ENCODE data around the gene PLK5. TPM values are rescaled to one million over a fixed set of nuclear protein-coding genes. Genes with fewer than 3 reads are reported as not detected.

The PLK5 gene
- total and polyA plus RNA-seq, 2 donors (not counting 1 experiment from before 2014, with no cell fraction given), result not detected

DNA sequence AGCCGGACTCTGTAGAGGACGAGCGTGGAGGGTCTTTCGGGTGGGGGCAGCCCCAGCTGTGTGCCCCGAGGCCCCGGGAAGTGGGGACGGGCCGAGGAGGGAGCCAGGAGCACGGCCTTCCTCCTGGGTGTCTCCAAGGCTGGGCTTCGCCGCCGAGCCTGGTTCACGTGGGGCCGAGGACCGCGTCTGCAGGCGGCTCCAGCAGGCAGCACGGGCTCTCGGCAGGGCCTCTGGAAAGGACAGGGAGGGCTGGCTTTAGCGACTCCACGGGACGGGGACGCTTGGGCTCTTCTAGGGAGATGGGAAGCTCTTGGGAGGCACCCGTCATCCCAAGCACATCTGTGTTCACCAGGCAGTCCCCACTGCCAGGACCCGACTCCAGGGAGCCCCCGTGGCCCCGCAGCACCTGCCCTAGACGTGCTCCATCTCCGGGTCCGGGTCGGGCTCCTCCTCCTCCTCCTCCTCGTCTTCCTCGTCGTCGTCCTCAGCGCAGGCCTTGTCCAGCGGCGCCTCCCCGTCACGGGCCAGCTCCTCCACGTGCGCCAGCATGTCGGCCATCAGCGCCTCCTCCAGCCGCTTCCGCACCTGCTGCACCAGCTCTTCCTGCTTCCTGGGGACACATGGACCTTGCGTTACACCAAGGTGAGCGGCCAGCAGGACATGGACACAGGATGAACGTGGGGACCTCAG lies 54.2 kb downstream of the PLK5 start:
- H3K4me1 Mint-ChIP-seq, result no peaks in the 10 kb centered on the region

DNA sequence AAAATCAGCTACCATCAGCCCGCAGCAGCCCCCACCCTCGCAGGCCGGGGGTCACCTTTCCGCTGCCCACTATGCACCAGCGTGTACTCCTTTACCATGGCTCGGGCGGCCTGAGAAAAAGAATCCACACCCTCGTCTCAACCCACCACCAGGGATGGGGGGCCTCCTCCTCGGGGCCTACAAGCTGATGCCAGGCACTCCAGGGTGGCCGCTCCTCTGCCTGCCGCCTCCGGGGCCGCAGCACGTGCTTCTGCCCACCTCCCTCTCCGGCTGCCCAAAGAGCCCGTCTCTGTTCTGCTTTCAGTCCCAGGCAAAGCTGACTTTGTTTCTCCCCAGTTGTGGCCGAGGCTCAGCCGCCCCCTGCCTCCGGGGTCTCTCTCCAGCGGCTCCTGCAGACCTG lies 55.3 kb downstream of the PLK5 start:
- no peaks in the 10 kb centered on the region for H3K27me3 ChIP-seq (replicated peaks in 1 of 4; ENCODE audit: control extremely low read depth in 1 of 4, control insufficient read depth in 3 of 4, insufficient read depth in 4 of 4, low read length in 3 of 4)
- peaks cover 28% of the 10 kb centered on the region for H4K20me1 ChIP-seq (ENCODE audit: control insufficient read depth, insufficient read depth, low read length, poor library complexity, severe bottlenecking)
- Mint-ChIP-seq H3K9me3 (ENCODE audit: insufficient read depth) (no peaks in the 10 kb centered on the region), H3K4me3 (no peak overlapping the region), H3K4me1 (no peaks in the 10 kb centered on the region), H3K27ac (no peak overlapping the region), H3K27me3 (no peaks in the 10 kb centered on the region)
- ChIA-PET CTCF (no interaction called here), POLR2A (no interaction called here)
- 97% methylated on average over 20 of the region's 20 CpGs for WGBS (ENCODE audit: insufficient coverage)
- H3K79me2 ChIP-seq (ENCODE audit: control insufficient read depth, insufficient read depth, low read length), result peaks cover 39% of the 10 kb centered on the region
- H3K9ac ChIP-seq (ENCODE audit: low read length), result no peak overlapping the region
- ATAC-seq (ENCODE audit: low read depth) (no peak), DNase-seq (no peak)
- no peak overlapping the region for H3K4me2 ChIP-seq (replicated peaks; ENCODE audit: low read depth, low read length, poor library complexity, severe bottlenecking)
- no peaks in the 10 kb centered on the region for H3K4me1 ChIP-seq (ENCODE audit: control insufficient read depth in 2 of 2, insufficient read depth in 2 of 2, low read length in 2 of 2)
- H3K27ac ChIP-seq (ENCODE audit: low read length in 2 of 2), result no peak overlapping the region
- intact Hi-C loops (cut with micrococcal nuclease), result no loop called here
- H3K36me3 ChIP-seq (replicated peaks in 1 of 2; ENCODE audit: control extremely low read depth in 1 of 2, control insufficient read depth in 1 of 2, extremely low read depth in 1 of 2, insufficient read depth in 2 of 2, low read length in 1 of 2), result peaks cover 0 to 57% of the 10 kb centered on the region in 2 experiments
- H3K4me3 ChIP-seq (ENCODE audit: control extremely low read depth in 1 of 5, extremely low read depth in 1 of 5, insufficient read depth in 1 of 5, low read depth in 2 of 5, low read length in 4 of 5), result no peak overlapping the region
- no peaks in the 10 kb centered on the region for H3K9me3 ChIP-seq (ENCODE audit: control extremely low read depth in 1 of 3, control insufficient read depth in 2 of 3, insufficient read depth in 1 of 3, low read length in 2 of 3)
- TF ChIP-seq, protein P1, sequence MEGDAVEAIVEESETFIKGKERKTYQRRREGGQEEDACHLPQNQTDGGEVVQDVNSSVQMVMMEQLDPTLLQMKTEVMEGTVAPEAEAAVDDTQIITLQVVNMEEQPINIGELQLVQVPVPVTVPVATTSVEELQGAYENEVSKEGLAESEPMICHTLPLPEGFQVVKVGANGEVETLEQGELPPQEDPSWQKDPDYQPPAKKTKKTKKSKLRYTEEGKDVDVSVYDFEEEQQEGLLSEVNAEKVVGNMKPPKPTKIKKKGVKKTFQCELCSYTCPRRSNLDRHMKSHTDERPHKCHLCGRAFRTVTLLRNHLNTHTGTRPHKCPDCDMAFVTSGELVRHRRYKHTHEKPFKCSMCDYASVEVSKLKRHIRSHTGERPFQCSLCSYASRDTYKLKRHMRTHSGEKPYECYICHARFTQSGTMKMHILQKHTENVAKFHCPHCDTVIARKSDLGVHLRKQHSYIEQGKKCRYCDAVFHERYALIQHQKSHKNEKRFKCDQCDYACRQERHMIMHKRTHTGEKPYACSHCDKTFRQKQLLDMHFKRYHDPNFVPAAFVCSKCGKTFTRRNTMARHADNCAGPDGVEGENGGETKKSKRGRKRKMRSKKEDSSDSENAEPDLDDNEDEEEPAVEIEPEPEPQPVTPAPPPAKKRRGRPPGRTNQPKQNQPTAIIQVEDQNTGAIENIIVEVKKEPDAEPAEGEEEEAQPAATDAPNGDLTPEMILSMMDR (IDR thresholded peaks at IDR 0.05), result no peak
- TF ChIP-seq EZH2 (IDR thresholded peaks at IDR 0.05; ENCODE audit: borderline replicate concordance, insufficient read depth, low read depth, low read length, poor library complexity, severe bottlenecking), result no peak
- no peak overlapping the region for H2AFZ ChIP-seq (ENCODE audit: insufficient read depth, low read depth, low read length, poor library complexity, severe bottlenecking)

More for the DNA sequence above, 54.2 kb downstream of the PLK5 start:
- Mint-ChIP-seq H3K27me3 (no peaks in the 10 kb centered on the region), H3K9me3 (ENCODE audit: insufficient read depth) (no peaks in the 10 kb centered on the region), H3K27ac (no peak overlapping the region), H3K4me3 (no peak overlapping the region)
- Histone ChIP-seq H3K36me3 (replicated peaks in 1 of 2; ENCODE audit: control extremely low read depth in 1 of 2, control insufficient read depth in 1 of 2, extremely low read depth in 1 of 2, insufficient read depth in 2 of 2, low read length in 1 of 2) (peaks cover 0 to 50% of the 10 kb centered on the region in 2 experiments), H4K20me1 (ENCODE audit: control insufficient read depth, insufficient read depth, low read length, poor library complexity, severe bottlenecking) (peaks cover 22% of the 10 kb centered on the region), H3K4me1 (ENCODE audit: control insufficient read depth in 2 of 2, insufficient read depth in 2 of 2, low read length in 2 of 2) (no peaks in the 10 kb centered on the region), H3K79me2 (ENCODE audit: control insufficient read depth, insufficient read depth, low read length) (peaks cover 27% of the 10 kb centered on the region), H3K4me2 (replicated peaks; ENCODE audit: low read depth, low read length, poor library complexity, severe bottlenecking) (no peak overlapping the region), H3K4me3 (ENCODE audit: control extremely low read depth in 1 of 5, extremely low read depth in 1 of 5, insufficient read depth in 1 of 5, low read depth in 2 of 5, low read length in 4 of 5) (no peak overlapping the region), H3K9ac (ENCODE audit: low read length) (no peak overlapping the region), H3K27ac (ENCODE audit: low read length in 2 of 2) (no peak overlapping the region), H3K27me3 (replicated peaks in 1 of 4; ENCODE audit: control extremely low read depth in 1 of 4, control insufficient read depth in 3 of 4, insufficient read depth in 4 of 4, low read length in 3 of 4) (no peaks in the 10 kb centered on the region), H2AFZ (ENCODE audit: insufficient read depth, low read depth, low read length, poor library complexity, severe bottlenecking) (no peak overlapping the region), H3K9me3 (ENCODE audit: control extremely low read depth in 1 of 3, control insufficient read depth in 2 of 3, insufficient read depth in 1 of 3, low read length in 2 of 3) (no peaks in the 10 kb centered on the region)
- intact Hi-C loops (cut with micrococcal nuclease), result no loop called here
- ChIA-PET CTCF (interaction anchor here (0.9 kb wide), 1 partner anchor 94 kb away, joined by 4 read pairs; no protein-coding TSS in a partner anchor), POLR2A (interaction anchor here (0.6 kb wide), 1 partner anchor 138 kb away, joined by 3 read pairs; no protein-coding TSS in a partner anchor)
- 94% methylated on average over 49 of the region's 49 CpGs for WGBS (ENCODE audit: insufficient coverage)
- ATAC-seq (ENCODE audit: low read depth) (no peak), DNase-seq (no peak)
- TF ChIP-seq, protein P1 (IDR thresholded peaks at IDR 0.05), result no peak
- no peak for TF ChIP-seq EZH2 (IDR thresholded peaks at IDR 0.05; ENCODE audit: borderline replicate concordance, insufficient read depth, low read depth, low read length, poor library complexity, severe bottlenecking)
